ENCODE results near the gene GSC2.

- TF ChIP-seq CTCF (conservative IDR thresholded peaks at IDR 0.05; ENCODE audit: low read length) (no peak), EZH2phosphoT487 (IDR thresholded peaks at IDR 0.05; ENCODE audit: borderline replicate concordance) (no peak)
These were observed 38.5 kb downstream of the GSC2 start for GRCh38 chr22:19111584-19111983.
